Stomach (tissue), 4 donors: ENCODE results near the gene ING2.

ENCODE experiments used
- CTCF ChIP-seq, 7 experiments: fragments of 450-650 bp in 4 of 7; fragments of 200-600 bp in 3 of 7; sonication (generic) in 3 of 7; IDR thresholded peaks; one replicate each; pipeline ENCODE4 v1.5.1; 2016 to 2019; ENCODE audit warnings: antibody characterized with exemption in 7 of 7, control low read depth in 2 of 7, mild to moderate bottlenecking in 1 of 7
- EP300 ChIP-seq: sonication (generic); formaldehyde crosslinking; IDR thresholded peaks from one replicate; pipeline ENCODE4 v1.6.1; 2017; ENCODE audit warnings: antibody characterized with exemption
- POLR2A ChIP-seq, 4 donors: fragments of 450-650 bp; IDR thresholded peaks; one replicate each; pipeline ENCODE4 v1.6.1; 2016; ENCODE audit warnings: antibody characterized with exemption in 4 of 4, control low read depth in 2 of 4, mild to moderate bottlenecking in 1 of 4, moderate library complexity in 1 of 4
- POLR2AphosphoS5 ChIP-seq, 3 donors: sonication (generic); formaldehyde crosslinking; IDR thresholded peaks; one replicate each; pipeline ENCODE4 v1.6.1; 2016; ENCODE audit warnings: antibody characterized with exemption in 3 of 3

- TF ChIP-seq CTCF (IDR thresholded peaks at IDR 0.05): no peak
- TF ChIP-seq POLR2A (IDR thresholded peaks at IDR 0.05): no peak
- no peak for TF ChIP-seq POLR2AphosphoS5 (IDR thresholded peaks at IDR 0.05)
- no peak for TF ChIP-seq EP300
These were observed 5.1 kb upstream of the ING2 start for GRCh38 chr4:183499801-183500200.
